ENCODE results near the gene TTC14.

GRCh38 chr3:180626844-180627243, 24.9 kb downstream of the TTC14 start:
- TF ChIP-seq SIN3A (conservative IDR thresholded peaks at IDR 0.05 in 1 of 2, IDR thresholded peaks at IDR 0.05 in 1 of 2; ENCODE audit: low read depth in 1 of 2, low read length in 2 of 2), result no peak
- no peak for TF ChIP-seq RFX5 (IDR thresholded peaks at IDR 0.05; ENCODE audit: borderline replicate concordance, low read depth, low read length)
- TF ChIP-seq CTCF (IDR thresholded peaks at IDR 0.05; ENCODE audit: control extremely low read depth in 1 of 3, insufficient read depth in 1 of 3, low read depth in 1 of 3, low read length in 3 of 3), result no peak
- TF ChIP-seq POLR2A (IDR thresholded peaks at IDR 0.05; ENCODE audit: control extremely low read depth in 1 of 2, low read depth in 2 of 2, low read length in 2 of 2), result no peak
- no peak for TF ChIP-seq TCF12 (IDR thresholded peaks at IDR 0.05; ENCODE audit: low read depth, low read length)
- TF ChIP-seq ZNF274 (IDR thresholded peaks at IDR 0.05; ENCODE audit: borderline replicate concordance, extremely low read depth, low read length), result no peak
- TF ChIP-seq EZH2 (IDR thresholded peaks at IDR 0.05; ENCODE audit: low read depth, low read length, severe bottlenecking), result no peak
- no peak for TF ChIP-seq EP300 (IDR thresholded peaks at IDR 0.05; ENCODE audit: borderline replicate concordance in 1 of 2, low read depth in 2 of 2, low read length in 2 of 2)
- no peak for TF ChIP-seq NANOG (IDR thresholded peaks at IDR 0.05; ENCODE audit: insufficient read depth, low read depth, low read length, poor library complexity, severe bottlenecking)
- TF ChIP-seq CBX8 (IDR thresholded peaks at IDR 0.05; ENCODE audit: borderline replicate concordance, low read depth, low read length), result no peak
- TF ChIP-seq MAX (IDR thresholded peaks at IDR 0.05), result no peak
